GM12878 (cell line): ENCODE data around the gene CYP2C18. TPM values are rescaled to one million over a fixed set of nuclear protein-coding genes. Genes with fewer than 3 reads are reported as not detected.

Experiments
- ATAC-seq: fragments of 200-7000 bp; cut with Tn5 transposase; 3 replicates; pipeline ENCODE4 v1.9.1; 2020; ENCODE audit warnings: mild to moderate bottlenecking, moderate library complexity
- BruUV-seq: library from RNA; stranded (reverse); fragments of 400-500 nt; replicated peaks from 2 replicates; lab custom pipeline; 2021; lab: Mats Ljungman, UMichigan
- CTCF ChIA-PET: fragments of 300-600 bp; sonication (Branson Sonifier 250); formaldehyde crosslinking; extraction: SDS; loops from one replicate; lab custom pipeline; 2021; ENCODE audit warnings: inconsistent platforms; lab: Yijun Ruan, JAX
- POLR2A ChIA-PET: fragments of 350-600 bp; formaldehyde crosslinking; extraction: SDS; loops from one replicate; lab custom pipeline; 2021; ENCODE audit warnings: inconsistent platforms; lab: Charles Lee
- RAD21 ChIA-PET: fragments of 300-600 bp; sonication (Branson Sonifier 250); formaldehyde crosslinking; loops from one replicate; lab custom pipeline; 2023; ENCODE audit warnings: antibody characterized with exemption; ENCODE audit not compliant: unreplicated experiment; lab: Charles Lee
- SMC1A ChIA-PET: fragments of 300-600 bp; sonication (Branson Sonifier 250); formaldehyde crosslinking; loops from one replicate; lab custom pipeline; 2023; ENCODE audit not compliant: unreplicated experiment, uncharacterized antibody; lab: Charles Lee
- DNase-seq: peaks from one replicate; pipeline ENCODE4 v3.0.0-alpha.2; 2011; ENCODE audit warnings: low read depth, low spot score
- FAIRE-seq: peaks from 3 replicates; lab custom pipeline; 2011; peaks lifted over from hg19 to GRCh38; lab: Jason Lieb, UNC
- H2AFZ ChIP-seq: 2 replicates; pipeline ENCODE4 v1.6.0; 2011; ENCODE audit warnings: low read depth, low read length, control low read depth; ENCODE audit not compliant: control insufficient read depth
- H3K27ac ChIP-seq: 2 replicates; pipeline ENCODE4 v1.5.1; 2011; ENCODE audit warnings: control low read depth; ENCODE audit not compliant: control insufficient read depth, insufficient read depth
- H3K27me3 ChIP-seq, 2 experiments: replicated peaks in 1 of 2; 2 replicates each; pipeline versions ENCODE4 v1.6.0 to v1.6.1; 2011; ENCODE audit warnings: low read length in 1 of 2; ENCODE audit not compliant: control insufficient read depth in 2 of 2, insufficient read depth in 2 of 2
- H3K36me3 ChIP-seq, 2 experiments: 2 replicates each; pipeline ENCODE4 v1.5.1; 2011; ENCODE audit warnings: low read length in 1 of 2; ENCODE audit not compliant: control insufficient read depth in 2 of 2, insufficient read depth in 2 of 2
- H3K4me1 ChIP-seq: 2 replicates; pipeline ENCODE4 v1.6.1; 2011; ENCODE audit warnings: mild to moderate bottlenecking, low read length, moderate library complexity, mixed read lengths; ENCODE audit not compliant: control insufficient read depth, insufficient read depth
- H3K4me2 ChIP-seq: 2 replicates; pipeline ENCODE4 v1.6.0; 2011; ENCODE audit warnings: control low read depth; ENCODE audit not compliant: control insufficient read depth, insufficient read depth
- H3K4me3 ChIP-seq: fragments of 200-600 bp; sonication (generic); 2 replicates; pipeline ENCODE4 v1.5.1; 2016
- H3K79me2 ChIP-seq: 2 replicates; pipeline ENCODE4 v1.6.0; 2011; ENCODE audit warnings: low read length; ENCODE audit not compliant: control insufficient read depth, insufficient read depth
- H3K9ac ChIP-seq: 2 replicates; pipeline ENCODE4 v1.8.0; 2011; ENCODE audit warnings: low read length, control low read depth, mixed read lengths; ENCODE audit not compliant: control insufficient read depth, insufficient read depth
- H3K9me3 ChIP-seq: replicated peaks from 3 replicates; pipeline ENCODE4 v1.5.1; 2011; ENCODE audit warnings: mild to moderate bottlenecking, low read length; ENCODE audit not compliant: control insufficient read depth, insufficient read depth
- H4K20me1 ChIP-seq: 2 replicates; pipeline ENCODE4 v1.6.0; 2011; ENCODE audit not compliant: control insufficient read depth, insufficient read depth
- DPF2 ChIP-seq: fragments of 450-650 bp; IDR thresholded peaks from 2 replicates; pipeline ENCODE4 v1.6.1; 2017; ENCODE audit warnings: mild to moderate bottlenecking
- E2F4 ChIP-seq: IDR thresholded peaks from 2 replicates; pipeline ENCODE4 v1.6.1; 2012; ENCODE audit warnings: low read depth, low read length, improper control_type of control experiment
- FOXK2 ChIP-seq: fragments of 450-650 bp; IDR thresholded peaks from 2 replicates; pipeline ENCODE4 v1.6.1; 2017; ENCODE audit warnings: mild to moderate bottlenecking, moderate library complexity
- IRF4 ChIP-seq: IDR thresholded peaks from 2 replicates; pipeline ENCODE4 v1.6.1; 2011; ENCODE audit warnings: low read depth, low read length
- JUND ChIP-seq: IDR thresholded peaks from 2 replicates; pipeline ENCODE4 v1.6.1; 2012; ENCODE audit warnings: low read depth, mild to moderate bottlenecking, low read length, improper control_type of control experiment, moderate library complexity
- MEF2B ChIP-seq: fragments of 450-650 bp; IDR thresholded peaks from 2 replicates; pipeline ENCODE4 v1.6.1; 2018; ENCODE audit warnings: mild to moderate bottlenecking, moderate library complexity; ENCODE audit not compliant: partially characterized antibody, poor library complexity, severe bottlenecking
- MTA3 ChIP-seq: IDR thresholded peaks from 2 replicates; pipeline ENCODE4 v1.6.1; 2012; ENCODE audit warnings: low read length, inconsistent platforms, borderline replicate concordance
- NKRF ChIP-seq: fragments of 450-650 bp; conservative IDR thresholded peaks from 2 replicates; pipeline ENCODE4 v1.6.1; 2017; ENCODE audit warnings: mild to moderate bottlenecking, moderate library complexity
- PKNOX1 ChIP-seq: fragments of 450-650 bp; IDR thresholded peaks from 2 replicates; pipeline ENCODE4 v1.6.1; 2016; ENCODE audit warnings: mild to moderate bottlenecking
- SP1 ChIP-seq: IDR thresholded peaks from one replicate; pipeline ENCODE4 v1.6.1; 2011; ENCODE audit warnings: low read depth, low read length
- ZBED1 ChIP-seq: IDR thresholded peaks from 2 replicates; pipeline ENCODE4 v1.6.1; 2016; ENCODE audit warnings: borderline replicate concordance
- WGBS: methylation state at CpG from one replicate; pipeline ENCODE4 v1.1.6; 2016; ENCODE audit warnings: low lambda C conversion rate; ENCODE audit not compliant: insufficient replicate concordance, insufficient coverage; ENCODE audit errors: missing lambda C conversion rate; 5-methylcytosine and 5-hydroxymethylcytosine counted together
- in situ Hi-C: fragments of 300-500 bp; cut with MboI; formaldehyde crosslinking; loops from 9 replicates; pipeline ENCODE4 v1.14.3; 2018; ENCODE audit warnings: mixed read lengths
- intact Hi-C: fragments of 100-400 bp; cut with micrococcal nuclease; formaldehyde crosslinking; loops from one replicate; pipeline ENCODE4 v1.14.2; 2022; ENCODE audit not compliant: unreplicated experiment
- polyA plus RNA-seq, 11 experiments: library from polyadenylated mRNA; depleted of rRNA in 4 of 11; unstranded in 6 of 11; stranded (reverse) in 5 of 11; fragments of >200 nt; fragmentation: Nextera tagmentation in 4 of 11; fragmentation: Illumina TruSeq in 1 of 11; extraction: Ambion mirVana in 4 of 11; extraction: Trizol in 1 of 11; gene quantifications; 1 replicate in 1 of 11; 2 replicates in 10 of 11; pipeline versions ENCODE4 v1.2.1 to v1.2.3, GENCODE V29; 2011 to 2016; ENCODE audit warnings: inconsistent platforms in 2 of 11, missing spikeins in 2 of 11, low read depth in 1 of 11
- total RNA-seq, 4 experiments: library from RNA; depleted of rRNA in 3 of 4; stranded (reverse); fragments of >200 nt in 3 of 4; fragmentation: Illumina TruSeq in 1 of 4; extraction: Trizol in 1 of 4; gene quantifications; 2 replicates each; pipeline versions ENCODE4 v1.2.1 to v1.2.3, GENCODE V29; 2013 to 2021

The CYP2C18 gene
- total and polyA plus RNA-seq, 10 of the 15 experiments (the other 5 are each of a cell fraction or from before 2014, with no cell fraction given): 0.05 to 0.12 (median 0.07) TPM; not detected in 5

GRCh38 chr10:94687625-94688248 lies 4.2 kb downstream of the CYP2C18 start:
- no peak overlapping the region for H3K4me3 ChIP-seq
- no peak overlapping the region for H3K9ac ChIP-seq
- no peaks in the 10 kb centered on the region for H3K27me3 ChIP-seq
- BruUV-seq: no TSS peak
- 22% methylated on average over 11 of the region's 11 CpGs for WGBS
- intact Hi-C loops (no loop called here), in situ Hi-C loops (no loop called here)
- TF ChIP-seq SP1 (no peak), DPF2 (no peak), IRF4 (no peak), PKNOX1 (no peak)
- H4K20me1 ChIP-seq: no peaks in the 10 kb centered on the region
- ChIA-PET RAD21 (no interaction called here), CTCF (no interaction called here), SMC1A (interaction anchor here (1.3 kb wide), 1 partner anchor 18 kb away, joined by 4 read pairs; no protein-coding TSS in a partner anchor), POLR2A (no interaction called here)
- H3K27ac ChIP-seq: no peak overlapping the region
- no peaks in the 10 kb centered on the region for H3K36me3 ChIP-seq
- FAIRE-seq (no peak), ATAC-seq (no peak), DNase-seq (no peak)
- no peak overlapping the region for H3K4me2 ChIP-seq
- H3K4me1 ChIP-seq: no peaks in the 10 kb centered on the region
- no peaks in the 10 kb centered on the region for H3K79me2 ChIP-seq
- no peaks in the 10 kb centered on the region for H3K9me3 ChIP-seq
- no peak overlapping the region for H2AFZ ChIP-seq

GRCh38 chr10:94706089-94706488 lies 22.6 kb downstream of the CYP2C18 start:
- POLR2A ChIA-PET: no interaction called here
- no peaks in the 10 kb centered on the region for H3K4me1 ChIP-seq
- H3K27me3 ChIP-seq: no peaks in the 10 kb centered on the region
- no peak for DNase-seq
- intact Hi-C loops: no loop called here
- H3K9ac ChIP-seq: no peak overlapping the region
- SMC1A ChIA-PET: interaction anchor here (0.9 to 1.3 kb wide), 2 partner anchors 19 to 34 kb away, joined by 3 to 4 read pairs; no protein-coding TSS in a partner anchor
- CTCF ChIA-PET: no interaction called here
- RAD21 ChIA-PET: no interaction called here
- H2AFZ ChIP-seq: no peak overlapping the region
- H3K4me3 ChIP-seq: no peak overlapping the region
- FAIRE-seq: no peak
- BruUV-seq: no TSS peak
- H3K9me3 ChIP-seq: no peaks in the 10 kb centered on the region
- H3K4me2 ChIP-seq: no peak overlapping the region
- no peak overlapping the region for H3K27ac ChIP-seq
- TF ChIP-seq ZBED1 (no peak), JUND (no peak), MEF2B (no peak), MTA3 (no peak), FOXK2 (no peak), NKRF (no peak), E2F4 (no peak)
- no peak for ATAC-seq
- 29% methylated on average over 1 of the region's 1 CpG for WGBS
- no peaks in the 10 kb centered on the region for H3K36me3 ChIP-seq
- in situ Hi-C loops: no loop called here
- H3K79me2 ChIP-seq: no peaks in the 10 kb centered on the region
- H4K20me1 ChIP-seq: no peaks in the 10 kb centered on the region
